ENCODE measurements around the gene LGALS9B. TPM values are rescaled to one million over a fixed set of nuclear protein-coding genes. Genes with fewer than 3 reads are reported as not detected.
"Not testable (repeated sequence)": the region's sequence is repeated elsewhere in the genome, so short reads cannot be mapped to it uniquely, and the experiment has no call there.

LGALS9B gene
- total RNA-seq = not detected in 2 replicates

GRCh38 chr17:20467447-20467846, at the start of gene LGALS9B:
LGALS9B (minus strand) TSS chr17:20467539; CDS start chr17:20467470, 69 bp downstream.
- DNase-seq = not testable (repeated sequence)

GRCh38 chr17:20516986-20517385, 49.6 kb upstream of the LGALS9B start:
- not testable (repeated sequence) for DNase-seq

GRCh38 chr17:20515099-20515498, 47.8 kb upstream of the LGALS9B start:
- DNase-seq = not testable (repeated sequence)

- DNase-seq = not testable (repeated sequence)
Observed at GRCh38 chr17:20513539-20513938, 46.2 kb upstream of the LGALS9B start.

- not testable (repeated sequence) for DNase-seq
Observed at GRCh38 chr17:20512378-20512777, 45.0 kb upstream of the LGALS9B start.

GRCh38 chr17:20511778-20512177, 44.4 kb upstream of the LGALS9B start:
- not testable (repeated sequence) for DNase-seq

GRCh38 chr17:20505333-20505732, 38.0 kb upstream of the LGALS9B start:
- DNase-seq = not testable (repeated sequence)

- DNase-seq = not testable (repeated sequence)
Observed at GRCh38 chr17:20504388-20505066, 37.2 kb upstream of the LGALS9B start.

- DNase-seq = not testable (repeated sequence)
Observed at GRCh38 chr17:20501896-20502295, 34.6 kb upstream of the LGALS9B start.

- DNase-seq = not testable (repeated sequence)
Observed at GRCh38 chr17:20500346-20500745, 33.0 kb upstream of the LGALS9B start.

- DNase-seq = not testable (repeated sequence)
Observed at GRCh38 chr17:20495420-20495819, 28.1 kb upstream of the LGALS9B start.

GRCh38 chr17:20494735-20495134, 27.4 kb upstream of the LGALS9B start:
- not testable (repeated sequence) for DNase-seq

GRCh38 chr17:20494147-20494546, 26.8 kb upstream of the LGALS9B start:
- not testable (repeated sequence) for DNase-seq

- not testable (repeated sequence) for DNase-seq
Observed at GRCh38 chr17:20492971-20493370, 25.6 kb upstream of the LGALS9B start.

- DNase-seq = not testable (repeated sequence)
Observed at GRCh38 chr17:20492099-20492498, 24.8 kb upstream of the LGALS9B start.

GRCh38 chr17:20484930-20485329, 17.6 kb upstream of the LGALS9B start:
- DNase-seq = not testable (repeated sequence)

- not testable (repeated sequence) for DNase-seq
Observed at GRCh38 chr17:20479889-20480591, 12.7 kb upstream of the LGALS9B start.

GRCh38 chr17:20477398-20478071, 10.2 kb upstream of the LGALS9B start:
- DNase-seq = not testable (repeated sequence)

GRCh38 chr17:20475137-20475831, 7.9 kb upstream of the LGALS9B start:
- DNase-seq = not testable (repeated sequence)

GRCh38 chr17:20474081-20474480, 6.7 kb upstream of the LGALS9B start:
- not testable (repeated sequence) for DNase-seq

- DNase-seq = not testable (repeated sequence)
Observed at GRCh38 chr17:20469946-20470345, 2.6 kb upstream of the LGALS9B start.

- DNase-seq = not testable (repeated sequence)
Observed at GRCh38 chr17:20469107-20469506, 1.8 kb upstream of the LGALS9B start.

GRCh38 chr17:20466999-20467398, 340 bp downstream of the LGALS9B start:
- not testable (repeated sequence) for DNase-seq

All from dermis blood vessel endothelial cell (primary cell).